GM12878 (cell line): Measurements from ENCODE around the gene ARHGAP22. TPM values are rescaled to one million over a fixed set of nuclear protein-coding genes. Genes with fewer than 3 reads are reported as not detected.

Experiments used
- ATAC-seq: fragments of 200-7000 bp; cut with Tn5 transposase; 3 replicates; pipeline ENCODE4 v1.9.1; 2020; ENCODE audit warnings: mild to moderate bottlenecking, moderate library complexity
- BruUV-seq: library from RNA; stranded (reverse); fragments of 400-500 nt; replicated peaks from 2 replicates; lab custom pipeline; 2021; lab: Mats Ljungman, UMichigan
- CTCF ChIA-PET: fragments of 300-600 bp; sonication (Branson Sonifier 250); formaldehyde crosslinking; extraction: SDS; loops from one replicate; lab custom pipeline; 2021; ENCODE audit warnings: inconsistent platforms; lab: Yijun Ruan, JAX
- POLR2A ChIA-PET: fragments of 350-600 bp; formaldehyde crosslinking; extraction: SDS; loops from one replicate; lab custom pipeline; 2021; ENCODE audit warnings: inconsistent platforms; lab: Charles Lee
- RAD21 ChIA-PET: fragments of 300-600 bp; sonication (Branson Sonifier 250); formaldehyde crosslinking; loops from one replicate; lab custom pipeline; 2023; ENCODE audit warnings: antibody characterized with exemption; ENCODE audit not compliant: unreplicated experiment; lab: Charles Lee
- SMC1A ChIA-PET: fragments of 300-600 bp; sonication (Branson Sonifier 250); formaldehyde crosslinking; loops from one replicate; lab custom pipeline; 2023; ENCODE audit not compliant: unreplicated experiment, uncharacterized antibody; lab: Charles Lee
- DNase-seq: peaks from one replicate; pipeline ENCODE4 v3.0.0-alpha.2; 2011; ENCODE audit warnings: low read depth, low spot score
- FAIRE-seq: peaks from 3 replicates; lab custom pipeline; 2011; peaks lifted over from hg19 to GRCh38; lab: Jason Lieb, UNC
- H2AFZ ChIP-seq: 2 replicates; pipeline ENCODE4 v1.6.0; 2011; ENCODE audit warnings: low read depth, low read length, control low read depth; ENCODE audit not compliant: control insufficient read depth
- H3K27ac ChIP-seq: 2 replicates; pipeline ENCODE4 v1.5.1; 2011; ENCODE audit warnings: control low read depth; ENCODE audit not compliant: control insufficient read depth, insufficient read depth
- H3K27me3 ChIP-seq, 2 experiments: replicated peaks in 1 of 2; 2 replicates each; pipeline versions ENCODE4 v1.6.0 to v1.6.1; 2011; ENCODE audit warnings: low read length in 1 of 2; ENCODE audit not compliant: control insufficient read depth in 2 of 2, insufficient read depth in 2 of 2
- H3K36me3 ChIP-seq, 2 experiments: 2 replicates each; pipeline ENCODE4 v1.5.1; 2011; ENCODE audit warnings: low read length in 1 of 2; ENCODE audit not compliant: control insufficient read depth in 2 of 2, insufficient read depth in 2 of 2
- H3K4me1 ChIP-seq: 2 replicates; pipeline ENCODE4 v1.6.1; 2011; ENCODE audit warnings: mild to moderate bottlenecking, low read length, moderate library complexity, mixed read lengths; ENCODE audit not compliant: control insufficient read depth, insufficient read depth
- H3K4me2 ChIP-seq: 2 replicates; pipeline ENCODE4 v1.6.0; 2011; ENCODE audit warnings: control low read depth; ENCODE audit not compliant: control insufficient read depth, insufficient read depth
- H3K4me3 ChIP-seq: fragments of 200-600 bp; sonication (generic); 2 replicates; pipeline ENCODE4 v1.5.1; 2016
- H3K79me2 ChIP-seq: 2 replicates; pipeline ENCODE4 v1.6.0; 2011; ENCODE audit warnings: low read length; ENCODE audit not compliant: control insufficient read depth, insufficient read depth
- H3K9ac ChIP-seq: 2 replicates; pipeline ENCODE4 v1.8.0; 2011; ENCODE audit warnings: low read length, control low read depth, mixed read lengths; ENCODE audit not compliant: control insufficient read depth, insufficient read depth
- H3K9me3 ChIP-seq: replicated peaks from 3 replicates; pipeline ENCODE4 v1.5.1; 2011; ENCODE audit warnings: mild to moderate bottlenecking, low read length; ENCODE audit not compliant: control insufficient read depth, insufficient read depth
- H4K20me1 ChIP-seq: 2 replicates; pipeline ENCODE4 v1.6.0; 2011; ENCODE audit not compliant: control insufficient read depth, insufficient read depth
- BACH1 ChIP-seq: fragments of 450-650 bp; IDR thresholded peaks from 2 replicates; pipeline ENCODE4 v1.6.1; 2017; ENCODE audit warnings: mild to moderate bottlenecking, borderline replicate concordance
- CREB1 ChIP-seq: IDR thresholded peaks from 2 replicates; pipeline ENCODE4 v1.6.1; 2012; ENCODE audit warnings: low read depth, mild to moderate bottlenecking, inconsistent platforms
- EZH2 ChIP-seq: IDR thresholded peaks from 2 replicates; pipeline ENCODE4 v1.6.1; 2012; ENCODE audit warnings: low read depth, mild to moderate bottlenecking, control low read depth, inconsistent platforms, low read length, borderline replicate concordance; ENCODE audit not compliant: control insufficient read depth
- NFYA ChIP-seq: IDR thresholded peaks from 2 replicates; pipeline ENCODE4 v1.6.1; 2011; ENCODE audit warnings: low read depth, mild to moderate bottlenecking, low read length, improper control_type of control experiment, borderline replicate concordance
- NRF1 ChIP-seq: conservative IDR thresholded peaks from 2 replicates; pipeline ENCODE4 v1.6.1; 2011; ENCODE audit warnings: mild to moderate bottlenecking, low read depth, low read length, improper control_type of control experiment
- ZNF622 ChIP-seq: fragments of 450-650 bp; IDR thresholded peaks from 2 replicates; pipeline ENCODE4 v1.6.1; 2017; ENCODE audit warnings: mild to moderate bottlenecking, inconsistent platforms
- WGBS: methylation state at CpG from one replicate; pipeline ENCODE4 v1.1.6; 2016; ENCODE audit warnings: low lambda C conversion rate; ENCODE audit not compliant: insufficient replicate concordance, insufficient coverage; ENCODE audit errors: missing lambda C conversion rate; 5-methylcytosine and 5-hydroxymethylcytosine counted together
- in situ Hi-C: fragments of 300-500 bp; cut with MboI; formaldehyde crosslinking; loops from 9 replicates; pipeline ENCODE4 v1.14.3; 2018; ENCODE audit warnings: mixed read lengths
- intact Hi-C: fragments of 100-400 bp; cut with micrococcal nuclease; formaldehyde crosslinking; loops from one replicate; pipeline ENCODE4 v1.14.2; 2022; ENCODE audit not compliant: unreplicated experiment
- polyA plus RNA-seq, 11 experiments: library from polyadenylated mRNA; depleted of rRNA in 4 of 11; unstranded in 6 of 11; stranded (reverse) in 5 of 11; fragments of >200 nt; fragmentation: Nextera tagmentation in 4 of 11; fragmentation: Illumina TruSeq in 1 of 11; extraction: Ambion mirVana in 4 of 11; extraction: Trizol in 1 of 11; gene quantifications; 1 replicate in 1 of 11; 2 replicates in 10 of 11; pipeline versions ENCODE4 v1.2.1 to v1.2.3, GENCODE V29; 2011 to 2016; ENCODE audit warnings: inconsistent platforms in 2 of 11, missing spikeins in 2 of 11, low read depth in 1 of 11
- total RNA-seq, 4 experiments: library from RNA; depleted of rRNA in 3 of 4; stranded (reverse); fragments of >200 nt in 3 of 4; fragmentation: Illumina TruSeq in 1 of 4; extraction: Trizol in 1 of 4; gene quantifications; 2 replicates each; pipeline versions ENCODE4 v1.2.1 to v1.2.3, GENCODE V29; 2013 to 2021
- TF ChIP-seq, protein P1 (sequence below): IDR thresholded peaks from 2 replicates; pipeline ENCODE4 v1.6.1; 2012; ENCODE audit warnings: improper control_type of control experiment, low read depth, low read length; ENCODE audit not compliant: insufficient replicate concordance
- TF ChIP-seq, protein P2 (sequence below): IDR thresholded peaks from 2 replicates; pipeline ENCODE4 v1.6.1; 2011; ENCODE audit warnings: mild to moderate bottlenecking, low read depth, low read length, moderate library complexity; ENCODE audit not compliant: insufficient replicate concordance

The ARHGAP22 gene
- total and polyA plus RNA-seq, 10 of the 15 experiments (the other 5 are each of a cell fraction or from before 2014, with no cell fraction given) = 0.07 to 0.61 (median 0.18) TPM; not detected in 5

DNA sequence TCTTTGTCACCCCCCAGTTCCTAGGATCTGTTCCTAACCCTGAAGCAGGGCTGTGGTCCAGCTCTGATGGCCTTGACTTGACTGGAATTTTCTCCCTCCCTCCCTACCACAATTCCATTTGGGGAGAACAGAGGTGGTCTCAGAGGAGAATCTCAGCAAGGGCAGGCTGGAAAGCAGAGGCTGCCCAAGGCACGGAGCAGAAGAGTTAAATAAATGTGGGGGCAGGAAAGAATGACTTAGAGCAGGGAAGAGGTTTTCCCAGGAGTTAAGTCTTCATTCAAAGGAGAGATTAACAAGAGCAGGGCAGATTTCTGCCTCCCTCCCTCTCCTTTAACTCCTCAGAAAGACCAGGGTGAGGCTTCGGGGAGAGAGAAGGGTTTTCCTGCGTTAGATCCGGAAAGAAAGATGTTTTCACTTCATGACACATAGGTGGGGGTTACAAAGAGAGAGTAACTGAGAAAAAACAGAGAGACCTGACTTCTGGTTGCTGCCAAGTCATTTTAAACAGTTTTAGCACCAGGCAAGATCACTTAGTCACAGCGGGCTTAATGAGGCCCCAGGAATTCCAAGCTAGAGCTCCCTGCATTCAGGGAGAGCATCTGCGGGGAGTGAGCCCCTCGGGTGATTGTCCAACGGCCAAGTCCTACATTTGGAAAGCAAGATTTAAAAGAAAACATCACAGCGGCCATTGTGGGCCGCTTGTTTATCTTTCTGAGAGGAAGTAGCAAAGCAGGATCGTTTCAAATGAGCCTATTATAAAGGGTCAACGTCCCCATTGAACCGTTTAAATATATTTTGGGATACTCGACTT, 78.7 kb downstream of the ARHGAP22 start:
- TF ChIP-seq ZNF622 (no peak), BACH1 (no peak)
- Histone ChIP-seq H3K9me3 (no peaks in the 10 kb centered on the region; the same call in 2 of the 3 replicates), H4K20me1 (no peaks in the 10 kb centered on the region), H3K4me3 (no peak overlapping the region), H3K27me3 (peaks cover 0 to 9% of the 10 kb centered on the region in 2 experiments; a peak in 2 of 4 replicates), H3K27ac (no peak overlapping the region), H3K4me2 (no peak overlapping the region), H3K4me1 (no peaks in the 10 kb centered on the region), H3K36me3 (no peaks in the 10 kb centered on the region), H2AFZ (no peak overlapping the region), H3K79me2 (no peaks in the 10 kb centered on the region), H3K9ac (no peak overlapping the region)
- no TSS peak for BruUV-seq
- intact Hi-C loops (loop anchor here (5.0 kb wide), 1 partner anchor 44 kb away; no protein-coding TSS in a partner anchor), in situ Hi-C loops (no loop called here)
- ChIA-PET POLR2A (no interaction called here), CTCF (no interaction called here), RAD21 (no interaction called here), SMC1A (no interaction called here)
- 39% methylated on average over 14 of the region's 14 CpGs for WGBS
- FAIRE-seq (no peak), DNase-seq (no peak), ATAC-seq (no peak)

- ChIA-PET SMC1A (interaction anchor here (0.8 to 0.9 kb wide), 2 partner anchors 26 to 131 kb away, joined by 3 to 5 read pairs; no protein-coding TSS in a partner anchor), POLR2A (no interaction called here), CTCF (interaction anchor here (0.8 to 1.5 kb wide), 5 partner anchors 8 to 133 kb away, joined by 3 to 6 read pairs (median 5); no protein-coding TSS in a partner anchor)
- no peak for TF ChIP-seq NRF1
- TF ChIP-seq, protein P1, sequence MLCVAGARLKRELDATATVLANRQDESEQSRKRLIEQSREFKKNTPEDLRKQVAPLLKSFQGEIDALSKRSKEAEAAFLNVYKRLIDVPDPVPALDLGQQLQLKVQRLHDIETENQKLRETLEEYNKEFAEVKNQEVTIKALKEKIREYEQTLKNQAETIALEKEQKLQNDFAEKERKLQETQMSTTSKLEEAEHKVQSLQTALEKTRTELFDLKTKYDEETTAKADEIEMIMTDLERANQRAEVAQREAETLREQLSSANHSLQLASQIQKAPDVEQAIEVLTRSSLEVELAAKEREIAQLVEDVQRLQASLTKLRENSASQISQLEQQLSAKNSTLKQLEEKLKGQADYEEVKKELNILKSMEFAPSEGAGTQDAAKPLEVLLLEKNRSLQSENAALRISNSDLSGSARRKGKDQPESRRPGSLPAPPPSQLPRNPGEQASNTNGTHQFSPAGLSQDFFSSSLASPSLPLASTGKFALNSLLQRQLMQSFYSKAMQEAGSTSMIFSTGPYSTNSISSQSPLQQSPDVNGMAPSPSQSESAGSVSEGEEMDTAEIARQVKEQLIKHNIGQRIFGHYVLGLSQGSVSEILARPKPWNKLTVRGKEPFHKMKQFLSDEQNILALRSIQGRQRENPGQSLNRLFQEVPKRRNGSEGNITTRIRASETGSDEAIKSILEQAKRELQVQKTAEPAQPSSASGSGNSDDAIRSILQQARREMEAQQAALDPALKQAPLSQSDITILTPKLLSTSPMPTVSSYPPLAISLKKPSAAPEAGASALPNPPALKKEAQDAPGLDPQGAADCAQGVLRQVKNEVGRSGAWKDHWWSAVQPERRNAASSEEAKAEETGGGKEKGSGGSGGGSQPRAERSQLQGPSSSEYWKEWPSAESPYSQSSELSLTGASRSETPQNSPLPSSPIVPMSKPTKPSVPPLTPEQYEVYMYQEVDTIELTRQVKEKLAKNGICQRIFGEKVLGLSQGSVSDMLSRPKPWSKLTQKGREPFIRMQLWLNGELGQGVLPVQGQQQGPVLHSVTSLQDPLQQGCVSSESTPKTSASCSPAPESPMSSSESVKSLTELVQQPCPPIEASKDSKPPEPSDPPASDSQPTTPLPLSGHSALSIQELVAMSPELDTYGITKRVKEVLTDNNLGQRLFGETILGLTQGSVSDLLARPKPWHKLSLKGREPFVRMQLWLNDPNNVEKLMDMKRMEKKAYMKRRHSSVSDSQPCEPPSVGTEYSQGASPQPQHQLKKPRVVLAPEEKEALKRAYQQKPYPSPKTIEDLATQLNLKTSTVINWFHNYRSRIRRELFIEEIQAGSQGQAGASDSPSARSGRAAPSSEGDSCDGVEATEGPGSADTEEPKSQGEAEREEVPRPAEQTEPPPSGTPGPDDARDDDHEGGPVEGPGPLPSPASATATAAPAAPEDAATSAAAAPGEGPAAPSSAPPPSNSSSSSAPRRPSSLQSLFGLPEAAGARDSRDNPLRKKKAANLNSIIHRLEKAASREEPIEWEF = no peak
- TF ChIP-seq CREB1 = no peak
- TF ChIP-seq, protein P2, sequence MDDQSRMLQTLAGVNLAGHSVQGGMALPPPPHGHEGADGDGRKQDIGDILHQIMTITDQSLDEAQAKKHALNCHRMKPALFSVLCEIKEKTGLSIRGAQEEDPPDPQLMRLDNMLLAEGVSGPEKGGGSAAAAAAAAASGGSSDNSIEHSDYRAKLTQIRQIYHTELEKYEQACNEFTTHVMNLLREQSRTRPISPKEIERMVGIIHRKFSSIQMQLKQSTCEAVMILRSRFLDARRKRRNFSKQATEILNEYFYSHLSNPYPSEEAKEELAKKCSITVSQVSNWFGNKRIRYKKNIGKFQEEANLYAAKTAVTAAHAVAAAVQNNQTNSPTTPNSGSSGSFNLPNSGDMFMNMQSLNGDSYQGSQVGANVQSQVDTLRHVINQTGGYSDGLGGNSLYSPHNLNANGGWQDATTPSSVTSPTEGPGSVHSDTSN = no peak
- TF ChIP-seq EZH2 = no peak
- no peak for TF ChIP-seq NFYA
These were observed 79.8 kb downstream of the ARHGAP22 start for GRCh38 chr10:48525113-48525512.

More at GRCh38 chr10:48525113-48525512, 79.8 kb downstream of the ARHGAP22 start:
- FAIRE-seq = no peak
- intact Hi-C loops (loop anchor here (5.0 kb wide), 1 partner anchor 43 kb away; no protein-coding TSS in a partner anchor), in situ Hi-C loops (no loop called here)
- Histone ChIP-seq H4K20me1 (no peaks in the 10 kb centered on the region), H3K36me3 (no peaks in the 10 kb centered on the region), H3K4me3 (no peak overlapping the region), H3K27me3 (peaks cover 1 to 9% of the 10 kb centered on the region in 2 experiments; a peak in 3 of 4 replicates), H3K27ac (no peak overlapping the region), H3K4me1 (no peaks in the 10 kb centered on the region), H3K9ac (no peak overlapping the region), H3K9me3 (no peaks in the 10 kb centered on the region; the same call in 2 of the 3 replicates), H2AFZ (no peak overlapping the region), H3K79me2 (no peaks in the 10 kb centered on the region), H3K4me2 (no peak overlapping the region)
- DNase-seq = no peak
- no peak for ATAC-seq
- BruUV-seq = no TSS peak
- 74% methylated on average over 5 of the region's 5 CpGs for WGBS
- RAD21 ChIA-PET = interaction anchor here (1.4 kb wide), 1 partner anchor 131 kb away, joined by 6 read pairs; no protein-coding TSS in a partner anchor
